GM18861 (cell line): ENCODE measurements around the gene MICAL3.

Source experiments
- ATAC-seq: cut with Tn5 transposase; IDR thresholded peaks from one replicate; pipeline ENCODE4 v1.9.1; 2021; ENCODE audit not compliant: unreplicated experiment

MICAL3 gene

DNA sequence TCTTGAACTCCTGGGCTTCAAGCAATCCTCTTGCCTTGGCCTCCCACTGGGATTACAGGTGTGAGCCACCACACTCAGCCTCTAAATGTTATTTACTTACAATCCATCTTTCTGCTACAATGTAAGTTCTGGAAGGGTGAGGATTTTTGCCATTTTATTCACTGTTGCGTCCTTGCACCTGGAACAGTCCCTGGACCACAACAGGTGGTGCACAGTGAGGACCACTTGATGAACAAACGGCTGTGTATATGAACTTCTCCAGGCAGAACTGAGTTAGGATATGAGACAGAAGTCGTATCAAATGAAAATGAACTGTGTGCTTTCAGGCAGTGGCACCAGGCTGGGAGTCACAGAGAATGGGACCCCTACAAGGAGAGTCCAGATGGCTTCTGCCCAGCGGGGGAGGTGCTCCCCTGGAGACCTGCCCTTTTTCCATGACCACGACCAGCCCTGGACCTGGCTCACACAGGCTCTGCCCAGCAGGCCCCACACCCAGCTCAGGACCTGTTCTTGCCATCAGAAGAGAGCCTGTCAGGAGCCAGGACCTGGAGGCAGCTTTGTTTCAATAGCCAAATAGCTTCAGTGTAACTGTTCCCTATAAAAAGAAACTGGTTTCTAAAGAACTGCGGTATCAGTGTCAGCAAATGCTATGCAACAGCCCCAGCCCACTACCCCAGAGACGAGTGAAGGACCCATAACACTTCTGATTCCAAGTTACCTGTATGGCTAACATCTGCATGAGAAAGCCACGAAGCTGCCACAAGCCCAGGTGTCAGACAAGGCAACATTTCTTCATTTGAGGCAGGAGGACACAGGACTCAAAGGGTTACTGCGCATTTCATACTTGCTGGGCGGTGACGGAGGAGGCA is 104.9 kb downstream of the MICAL3 start:
- no peak for ATAC-seq

- ATAC-seq = no peak
Observed at GRCh38 chr22:17918840-17919239, 105.5 kb downstream of the MICAL3 start.

DNA sequence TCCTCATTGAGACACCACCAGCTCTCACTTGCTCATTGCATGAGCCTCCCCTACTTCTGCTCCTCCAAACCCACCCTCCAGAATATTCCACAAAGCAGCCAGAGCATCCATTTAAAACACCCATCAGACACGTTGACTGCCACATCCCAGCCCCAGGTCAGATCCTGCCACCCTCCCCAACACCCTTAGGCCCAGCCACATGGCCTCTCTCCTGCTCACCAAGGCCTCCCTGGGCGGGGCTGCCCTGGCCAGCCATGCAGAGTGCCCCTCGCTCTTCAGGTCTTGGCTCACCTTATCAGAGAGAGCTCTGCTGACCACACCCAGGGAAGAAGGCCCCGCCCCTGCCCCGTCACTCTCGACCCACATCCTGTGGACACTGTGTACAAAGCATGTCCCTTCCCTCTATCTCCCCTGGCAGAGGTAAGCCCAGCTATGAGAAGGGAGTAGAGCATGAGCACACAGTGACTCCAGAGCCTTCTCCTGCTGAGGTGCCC is 106.8 kb downstream of the MICAL3 start:
- no peak for ATAC-seq

DNA sequence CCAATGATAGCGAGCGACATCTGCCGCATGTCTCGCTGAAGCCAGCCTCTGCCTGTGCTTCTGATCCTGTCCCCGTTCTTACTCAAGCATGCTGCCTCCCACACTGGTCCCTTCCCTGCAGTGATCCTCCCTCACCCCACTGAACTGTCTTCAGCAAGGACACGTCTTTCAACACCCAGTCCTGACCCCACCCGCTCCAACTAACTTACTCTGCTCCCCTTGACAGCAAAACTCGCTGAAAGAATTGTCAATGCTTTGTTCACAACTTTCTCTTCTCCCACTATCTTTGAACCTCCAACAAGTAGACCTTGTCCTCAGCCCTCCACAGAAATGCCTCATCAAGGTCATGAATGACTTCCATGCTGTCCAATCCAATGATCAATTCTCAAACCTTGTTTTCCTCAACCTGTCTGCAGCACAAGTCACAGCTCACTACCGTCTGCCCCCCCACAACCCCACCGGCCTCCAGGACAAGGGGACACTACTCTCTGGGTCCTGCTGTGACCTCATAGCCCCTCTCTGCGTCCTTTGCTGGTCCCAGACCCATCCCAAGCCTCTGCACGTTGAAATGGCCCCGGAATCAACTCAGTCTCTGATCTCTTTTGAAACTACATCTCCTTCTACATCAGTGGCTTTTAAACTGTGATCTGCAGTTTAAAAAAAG is 108.0 kb downstream of the MICAL3 start:
- no peak for ATAC-seq

DNA sequence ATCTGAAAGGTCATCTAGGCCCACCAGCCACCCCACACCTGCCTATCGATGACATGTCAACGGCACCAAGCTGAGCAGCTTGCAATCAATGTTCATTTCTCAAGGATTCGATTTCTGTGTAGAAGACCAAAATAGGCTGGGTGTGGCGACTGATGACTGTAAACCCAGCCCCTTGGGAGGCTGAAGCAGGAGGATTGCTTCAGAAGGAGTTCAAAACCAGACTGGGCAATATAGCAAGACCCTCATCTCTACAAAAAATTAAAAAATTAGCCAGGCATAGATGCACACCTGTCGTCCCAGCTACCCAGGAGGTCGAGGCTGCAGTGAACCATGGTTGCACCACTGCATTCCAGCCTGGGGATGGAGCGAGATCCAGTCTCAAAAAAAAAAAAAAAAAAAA is 108.7 kb downstream of the MICAL3 start:
- no peak for ATAC-seq

DNA sequence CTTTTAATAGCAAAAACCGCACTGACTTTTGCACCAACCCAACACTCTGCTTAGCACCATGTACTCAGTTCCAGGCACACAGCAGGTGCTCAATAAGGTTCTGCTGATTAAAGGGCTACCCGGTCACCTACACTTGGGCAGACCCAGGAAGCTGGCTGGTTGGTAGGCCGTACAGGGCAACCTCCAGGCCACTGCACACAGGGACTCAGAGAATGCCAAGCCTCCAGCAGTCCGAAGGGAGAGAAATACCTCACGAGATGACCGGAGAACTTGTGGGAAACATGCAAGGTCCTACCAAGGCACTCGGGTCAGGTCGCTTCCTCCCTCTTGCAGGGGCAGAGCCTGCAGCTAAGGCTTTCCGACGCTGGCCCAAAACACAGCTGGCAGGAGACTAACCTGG is 109.2 kb downstream of the MICAL3 start:
- ATAC-seq = no peak

DNA sequence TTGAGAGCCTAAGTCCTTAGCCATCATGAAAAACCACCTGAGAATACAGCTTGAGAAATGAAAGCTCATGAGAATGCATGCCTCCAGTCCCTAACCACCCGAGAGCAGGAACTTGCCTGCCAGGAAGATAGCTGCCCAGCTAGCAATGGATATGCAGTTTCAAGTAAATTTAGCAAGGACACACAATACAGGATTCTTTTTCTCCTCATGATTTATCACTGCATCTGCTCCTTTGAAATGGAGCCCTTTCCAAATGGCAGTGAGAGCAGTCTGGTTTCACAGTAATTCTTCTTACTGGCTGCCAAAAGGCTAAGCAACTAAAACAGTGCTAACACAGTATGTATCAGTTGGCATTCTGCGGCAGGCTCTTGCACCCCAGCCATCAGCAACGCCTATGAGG is 109.9 kb downstream of the MICAL3 start:
- ATAC-seq = no peak

DNA sequence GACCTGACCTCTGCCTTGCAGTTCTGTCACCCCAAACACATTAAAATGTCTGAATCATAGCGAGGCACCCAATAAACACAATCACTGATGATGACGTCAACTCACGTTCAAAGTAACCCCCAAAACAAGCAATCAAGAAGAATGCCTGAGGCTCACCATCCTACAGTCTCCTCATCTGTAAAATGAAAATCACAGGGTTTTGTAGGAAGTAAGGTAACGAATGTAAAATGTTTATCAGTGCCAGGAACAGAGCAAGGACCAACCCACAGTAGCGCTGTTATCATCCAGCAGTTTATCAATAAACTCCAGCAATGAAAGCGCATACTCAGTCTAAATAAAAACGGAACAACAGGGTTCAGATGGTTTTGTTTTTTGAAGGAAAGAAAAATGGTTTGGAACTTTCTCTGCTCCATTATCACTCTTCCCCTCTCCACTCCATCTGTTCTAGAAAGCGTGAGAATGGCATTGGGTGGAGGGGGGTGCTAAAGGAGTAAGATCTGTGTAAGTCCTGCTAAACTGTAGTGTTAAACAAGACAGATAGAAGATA is 110.5 kb downstream of the MICAL3 start:
- ATAC-seq = no peak

- ATAC-seq = no peak
Observed at GRCh38 chr22:17912945-17913721, 111.2 kb downstream of the MICAL3 start.

- no peak for ATAC-seq
Observed at GRCh38 chr22:17911887-17912286, 112.5 kb downstream of the MICAL3 start.

- ATAC-seq = no peak
Observed at GRCh38 chr22:17911312-17911705, 113.1 kb downstream of the MICAL3 start.

DNA sequence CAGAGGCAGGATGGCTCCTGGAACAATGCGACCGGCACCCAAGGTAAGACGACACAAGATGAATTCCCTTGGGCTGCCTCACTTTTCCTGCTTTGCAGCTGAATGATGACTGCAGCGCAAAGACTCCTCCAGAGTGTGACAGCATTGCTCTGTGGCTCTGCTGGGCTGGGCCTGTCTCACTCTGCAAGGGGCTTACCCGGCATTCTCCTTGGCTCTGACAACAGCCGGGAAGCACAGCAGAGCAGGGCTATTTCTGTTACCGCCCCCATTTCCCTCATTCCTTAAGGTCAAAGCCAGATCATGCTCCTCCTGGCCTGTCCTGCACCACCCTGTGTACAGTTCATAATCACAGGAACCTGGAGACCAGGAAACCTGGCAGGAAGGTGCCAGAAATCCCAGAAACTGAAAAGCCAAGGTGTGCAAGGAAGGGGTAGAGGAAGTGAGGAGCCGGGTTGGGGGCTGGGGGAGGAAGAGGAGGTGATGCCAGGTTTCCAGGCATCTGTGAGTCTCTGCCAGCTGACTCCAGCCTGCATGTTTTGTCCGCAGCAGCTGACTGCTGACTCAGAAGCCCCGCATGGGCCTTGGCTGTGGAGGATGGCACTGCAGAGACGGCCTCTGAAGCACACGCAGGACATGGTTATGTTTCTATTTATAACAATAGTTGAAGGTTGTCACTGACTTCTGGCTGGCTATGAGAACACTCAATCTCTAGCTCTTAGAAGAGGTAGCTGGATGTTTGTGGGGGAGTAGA is 113.6 kb downstream of the MICAL3 start:
- no peak for ATAC-seq

DNA sequence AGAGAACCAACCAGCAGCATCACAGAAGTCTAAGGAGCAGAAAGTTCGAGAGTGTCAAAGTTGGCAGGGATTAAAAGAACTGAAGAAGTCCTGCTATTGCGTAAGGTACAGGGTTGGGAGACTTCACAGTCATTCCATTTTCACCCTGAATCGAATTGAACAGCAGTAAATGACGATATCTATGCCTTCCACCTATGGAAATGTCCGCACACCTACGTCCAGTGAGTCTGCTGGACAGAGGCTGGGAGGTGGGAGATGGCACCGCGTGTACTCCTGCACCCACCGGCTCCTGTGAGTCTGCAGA is 116.7 kb downstream of the MICAL3 start:
- ATAC-seq = no peak

DNA sequence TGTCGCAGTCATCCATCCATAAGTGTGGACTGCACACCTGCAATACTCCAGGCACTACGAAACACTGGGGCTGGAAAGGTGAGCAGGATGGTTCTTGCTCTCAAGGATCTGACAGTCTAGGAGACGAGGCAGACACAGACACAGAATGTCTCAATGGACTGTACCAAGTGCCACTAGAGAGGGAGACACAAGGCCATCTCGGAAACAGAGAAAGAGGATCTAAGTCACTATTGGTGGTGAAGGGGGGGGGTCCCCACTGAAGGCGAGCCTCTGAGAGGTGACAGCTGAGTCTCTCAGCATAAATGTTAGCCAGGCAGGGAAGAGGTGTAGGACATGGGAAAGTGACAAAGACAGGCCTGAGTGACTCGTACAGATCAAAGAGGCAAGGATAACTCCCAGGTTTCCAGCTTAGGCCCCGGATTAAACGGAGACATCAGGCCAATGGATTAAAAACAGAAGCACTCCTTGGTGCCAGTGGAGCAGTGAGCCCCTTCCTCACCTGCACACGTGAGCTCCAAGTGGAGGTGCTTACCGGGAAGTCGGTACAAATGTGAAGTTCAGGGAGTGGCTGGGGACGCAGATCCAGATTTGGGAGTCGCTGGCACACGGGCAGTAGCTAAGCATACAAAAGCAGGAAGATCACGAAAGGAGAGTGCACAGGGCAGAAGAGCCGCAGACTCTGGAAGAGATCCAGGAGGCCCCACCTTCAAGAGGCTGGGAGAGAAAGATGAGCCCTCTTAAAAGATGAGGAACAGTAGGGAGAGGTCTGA is 117.2 kb downstream of the MICAL3 start:
- no peak for ATAC-seq

- ATAC-seq = no peak
Observed at GRCh38 chr22:17905445-17905844, 118.9 kb downstream of the MICAL3 start.

- ATAC-seq = no peak
Observed at GRCh38 chr22:17903564-17904295, 120.6 kb downstream of the MICAL3 start.

DNA sequence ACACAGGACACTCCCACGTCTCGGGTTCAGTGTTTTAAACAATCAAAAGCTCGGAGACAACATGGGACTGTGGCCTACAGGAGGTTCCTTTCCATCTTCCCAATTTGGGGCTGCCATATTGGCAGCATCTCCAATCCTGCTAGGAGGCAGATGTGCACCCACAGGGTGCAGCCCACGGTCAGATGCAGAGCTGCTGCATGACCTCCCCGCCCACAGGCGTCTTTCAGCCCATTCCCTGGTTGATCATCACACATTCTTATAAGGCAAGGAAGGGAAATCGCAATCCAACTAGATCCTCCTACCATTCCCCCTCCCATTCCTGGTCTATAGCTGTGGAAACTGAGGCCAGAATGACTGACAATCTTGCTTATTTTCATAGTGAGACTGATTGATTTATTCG is 121.4 kb downstream of the MICAL3 start:
- ATAC-seq = no peak

DNA sequence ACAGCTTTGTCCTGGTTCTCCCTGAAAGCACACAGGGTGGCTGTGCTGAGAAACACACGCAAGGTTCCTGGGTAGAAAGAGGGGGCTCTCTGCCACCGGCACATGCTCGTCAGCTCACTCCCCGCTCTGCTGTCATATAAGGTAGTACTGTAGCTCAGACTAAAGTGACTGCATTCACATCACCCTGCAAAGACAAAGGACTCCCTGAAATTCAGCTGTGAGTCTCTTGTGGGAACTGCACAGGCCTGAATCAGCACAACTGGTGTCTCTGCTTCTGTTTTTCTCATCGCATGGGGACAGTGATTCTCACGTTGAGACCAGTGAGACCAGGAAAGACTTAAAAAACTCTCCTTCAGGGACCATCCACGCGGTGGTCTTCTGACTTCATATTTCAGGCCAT is 126.0 kb downstream of the MICAL3 start:
- no peak for ATAC-seq

DNA sequence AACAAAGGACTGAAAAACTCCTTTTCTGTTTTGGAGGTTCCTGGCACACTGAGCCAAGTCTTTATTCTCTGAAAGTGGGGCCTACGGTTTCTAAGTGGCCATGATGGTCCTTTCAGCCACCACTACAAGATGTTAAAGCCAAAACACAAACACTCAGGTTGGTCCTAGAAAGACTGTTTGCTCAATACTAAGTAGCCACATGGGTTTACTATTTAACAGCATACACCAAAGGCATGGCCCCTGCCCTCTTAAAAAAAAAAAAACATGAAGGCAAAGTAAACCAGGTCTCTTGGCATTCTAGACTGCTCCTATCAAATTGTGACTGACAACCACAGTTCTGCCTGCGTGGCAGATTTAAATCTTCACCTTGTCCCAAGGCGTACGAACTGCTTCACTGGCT is 126.5 kb downstream of the MICAL3 start:
- ATAC-seq = no peak
